Progenitor cell of endocrine pancreas (in vitro differentiated cells): ENCODE data around the gene PTX3. TPM values are rescaled to one million over a fixed set of nuclear protein-coding genes. Genes with fewer than 3 reads are reported as not detected.

Source experiments
- DNase-seq: peaks from one replicate; pipeline ENCODE4 v3.0.0; 2021; ENCODE audit warnings: low spot score; ENCODE audit not compliant: unreplicated experiment
- H3K27ac Mint-ChIP-seq: 2 replicates; pipeline ENCODE4 v1.8.0; 2021; ENCODE audit warnings: mild to moderate bottlenecking, moderate library complexity, mixed read lengths
- H3K27me3 Mint-ChIP-seq: 2 replicates; pipeline ENCODE4 v1.8.0; 2021; ENCODE audit warnings: mixed read lengths
- H3K36me3 Mint-ChIP-seq: 2 replicates; pipeline ENCODE4 v1.8.0; 2022; ENCODE audit warnings: mixed read lengths; ENCODE audit not compliant: insufficient read depth
- H3K4me1 Mint-ChIP-seq: 2 replicates; pipeline ENCODE4 v1.8.0; 2021; ENCODE audit warnings: low read depth, mixed read lengths
- H3K4me3 Mint-ChIP-seq: 2 replicates; pipeline ENCODE4 v1.8.0; 2021; ENCODE audit warnings: low read depth, mild to moderate bottlenecking, moderate library complexity, mixed read lengths
- H3K9me3 Mint-ChIP-seq: 2 replicates; pipeline ENCODE4 v1.8.0; 2021; ENCODE audit warnings: low read depth, mixed read lengths
- CTCF ChIP-seq: fragments of 200-600 bp; sonication (generic); IDR thresholded peaks from one replicate; pipeline ENCODE4 v1.5.0; 2021; ENCODE audit warnings: antibody characterized with exemption, mild to moderate bottlenecking; ENCODE audit not compliant: unreplicated experiment
- total RNA-seq: library from RNA; stranded (reverse); gene quantifications from 2 replicates; pipeline ENCODE4 v1.2.1, GENCODE V29; 2021

Gene PTX3
- total RNA-seq, 1 donor from 2014 or later, result 0.34 TPM

- no peaks in the 10 kb centered on the region for H3K27me3 Mint-ChIP-seq
- no peaks in the 10 kb centered on the region for H3K36me3 Mint-ChIP-seq
- no peak for TF ChIP-seq CTCF
- no peaks in the 10 kb centered on the region for H3K9me3 Mint-ChIP-seq
- peaks cover 8% of the 10 kb centered on the region for H3K4me1 Mint-ChIP-seq
- H3K27ac Mint-ChIP-seq, result no peak overlapping the region
- no peak overlapping the region for H3K4me3 Mint-ChIP-seq
- DNase-seq, result no peak
These were observed 27.2 kb downstream of the PTX3 start for GRCh38 chr3:157463816-157464215.

GRCh38 chr3:157464321-157464720, 27.7 kb downstream of the PTX3 start:
- TF ChIP-seq CTCF, result no peak
- H3K27me3 Mint-ChIP-seq, result no peaks in the 10 kb centered on the region
- H3K27ac Mint-ChIP-seq, result no peak overlapping the region
- H3K4me3 Mint-ChIP-seq, result no peak overlapping the region
- H3K36me3 Mint-ChIP-seq, result no peaks in the 10 kb centered on the region
- peaks cover 11% of the 10 kb centered on the region for H3K4me1 Mint-ChIP-seq
- no peak for DNase-seq
- no peaks in the 10 kb centered on the region for H3K9me3 Mint-ChIP-seq

GRCh38 chr3:157465741-157466140, 29.1 kb downstream of the PTX3 start:
- Mint-ChIP-seq H3K36me3 (no peaks in the 10 kb centered on the region), H3K4me1 (peaks cover 4% of the 10 kb centered on the region), H3K27me3 (no peaks in the 10 kb centered on the region), H3K9me3 (no peaks in the 10 kb centered on the region), H3K27ac (no peak overlapping the region), H3K4me3 (no peak overlapping the region)
- no peak for DNase-seq
- no peak for TF ChIP-seq CTCF

- H3K27ac Mint-ChIP-seq, result no peak overlapping the region
- H3K36me3 Mint-ChIP-seq, result no peaks in the 10 kb centered on the region
- no peak for DNase-seq
- no peak for TF ChIP-seq CTCF
- no peak overlapping the region for H3K4me3 Mint-ChIP-seq
- no peaks in the 10 kb centered on the region for H3K27me3 Mint-ChIP-seq
- no peaks in the 10 kb centered on the region for H3K9me3 Mint-ChIP-seq
- peaks cover 3% of the 10 kb centered on the region for H3K4me1 Mint-ChIP-seq
These were observed 30.6 kb downstream of the PTX3 start for GRCh38 chr3:157467200-157467599.

- Mint-ChIP-seq H3K4me1 (peaks cover 3% of the 10 kb centered on the region), H3K27ac (no peak overlapping the region), H3K9me3 (no peaks in the 10 kb centered on the region), H3K27me3 (no peaks in the 10 kb centered on the region), H3K36me3 (no peaks in the 10 kb centered on the region), H3K4me3 (no peak overlapping the region)
- DNase-seq, result no peak
- TF ChIP-seq CTCF, result no peak
These were observed 33.1 kb downstream of the PTX3 start for GRCh38 chr3:157469561-157470294.
